HEK293 (cell line): ENCODE results near the gene ITGB3.

ENCODE experiments used
- TF ChIP-seq, protein P1 (sequence below): fragments of 450-650 bp; formaldehyde crosslinking; IDR thresholded peaks from 2 replicates; pipeline ENCODE4 v1.5.1; 2016; ENCODE audit warnings: missing biosample characterization, missing genetic modification characterization, borderline replicate concordance
- TF ChIP-seq, protein P2 (sequence below): fragments of 450-650 bp; formaldehyde crosslinking; IDR thresholded peaks from 2 replicates; pipeline ENCODE4 v1.5.1; 2016; ENCODE audit warnings: missing biosample characterization, missing genetic modification characterization

DNA sequence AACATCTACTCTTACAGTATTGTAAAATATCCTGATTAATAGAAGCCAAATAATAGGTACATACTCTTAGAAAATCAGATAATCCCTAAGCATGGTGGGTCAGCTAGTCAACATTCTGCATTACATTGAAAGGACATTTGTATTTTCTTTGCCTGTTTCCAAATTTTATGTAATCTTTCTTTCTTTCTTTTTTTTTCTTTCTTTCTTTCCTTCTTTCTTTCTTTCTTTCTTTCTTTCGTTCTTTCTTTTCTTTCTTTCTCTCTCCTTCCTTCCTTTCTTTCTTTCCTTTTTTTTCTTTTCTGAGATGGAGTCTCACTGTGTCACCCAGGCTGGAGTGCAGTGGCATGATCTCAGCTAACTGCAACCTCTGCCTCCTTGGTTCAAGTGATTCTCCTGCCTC lies 18.9 kb downstream of the ITGB3 start:
- TF ChIP-seq, protein P1, sequence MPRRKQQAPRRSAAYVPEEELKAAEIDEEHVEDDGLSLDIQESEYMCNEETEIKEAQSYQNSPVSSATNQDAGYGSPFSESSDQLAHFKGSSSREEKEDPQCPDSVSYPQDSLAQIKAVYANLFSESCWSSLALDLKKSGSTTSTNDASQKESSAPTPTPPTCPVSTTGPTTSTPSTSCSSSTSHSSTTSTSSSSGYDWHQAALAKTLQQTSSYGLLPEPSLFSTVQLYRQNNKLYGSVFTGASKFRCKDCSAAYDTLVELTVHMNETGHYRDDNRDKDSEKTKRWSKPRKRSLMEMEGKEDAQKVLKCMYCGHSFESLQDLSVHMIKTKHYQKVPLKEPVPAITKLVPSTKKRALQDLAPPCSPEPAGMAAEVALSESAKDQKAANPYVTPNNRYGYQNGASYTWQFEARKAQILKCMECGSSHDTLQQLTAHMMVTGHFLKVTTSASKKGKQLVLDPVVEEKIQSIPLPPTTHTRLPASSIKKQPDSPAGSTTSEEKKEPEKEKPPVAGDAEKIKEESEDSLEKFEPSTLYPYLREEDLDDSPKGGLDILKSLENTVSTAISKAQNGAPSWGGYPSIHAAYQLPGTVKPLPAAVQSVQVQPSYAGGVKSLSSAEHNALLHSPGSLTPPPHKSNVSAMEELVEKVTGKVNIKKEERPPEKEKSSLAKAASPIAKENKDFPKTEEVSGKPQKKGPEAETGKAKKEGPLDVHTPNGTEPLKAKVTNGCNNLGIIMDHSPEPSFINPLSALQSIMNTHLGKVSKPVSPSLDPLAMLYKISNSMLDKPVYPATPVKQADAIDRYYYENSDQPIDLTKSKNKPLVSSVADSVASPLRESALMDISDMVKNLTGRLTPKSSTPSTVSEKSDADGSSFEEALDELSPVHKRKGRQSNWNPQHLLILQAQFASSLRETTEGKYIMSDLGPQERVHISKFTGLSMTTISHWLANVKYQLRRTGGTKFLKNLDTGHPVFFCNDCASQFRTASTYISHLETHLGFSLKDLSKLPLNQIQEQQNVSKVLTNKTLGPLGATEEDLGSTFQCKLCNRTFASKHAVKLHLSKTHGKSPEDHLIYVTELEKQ = no peak
- TF ChIP-seq, protein P2, sequence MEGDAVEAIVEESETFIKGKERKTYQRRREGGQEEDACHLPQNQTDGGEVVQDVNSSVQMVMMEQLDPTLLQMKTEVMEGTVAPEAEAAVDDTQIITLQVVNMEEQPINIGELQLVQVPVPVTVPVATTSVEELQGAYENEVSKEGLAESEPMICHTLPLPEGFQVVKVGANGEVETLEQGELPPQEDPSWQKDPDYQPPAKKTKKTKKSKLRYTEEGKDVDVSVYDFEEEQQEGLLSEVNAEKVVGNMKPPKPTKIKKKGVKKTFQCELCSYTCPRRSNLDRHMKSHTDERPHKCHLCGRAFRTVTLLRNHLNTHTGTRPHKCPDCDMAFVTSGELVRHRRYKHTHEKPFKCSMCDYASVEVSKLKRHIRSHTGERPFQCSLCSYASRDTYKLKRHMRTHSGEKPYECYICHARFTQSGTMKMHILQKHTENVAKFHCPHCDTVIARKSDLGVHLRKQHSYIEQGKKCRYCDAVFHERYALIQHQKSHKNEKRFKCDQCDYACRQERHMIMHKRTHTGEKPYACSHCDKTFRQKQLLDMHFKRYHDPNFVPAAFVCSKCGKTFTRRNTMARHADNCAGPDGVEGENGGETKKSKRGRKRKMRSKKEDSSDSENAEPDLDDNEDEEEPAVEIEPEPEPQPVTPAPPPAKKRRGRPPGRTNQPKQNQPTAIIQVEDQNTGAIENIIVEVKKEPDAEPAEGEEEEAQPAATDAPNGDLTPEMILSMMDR (tag by site-specific recombination) = no peak
